GM23248 (cell line): Measurements from ENCODE around the gene ACP2. TPM values are rescaled to one million over a fixed set of nuclear protein-coding genes. Genes with fewer than 3 reads are reported as not detected.

Source experiments
- DNase-seq: peaks from one replicate; pipeline ENCODE4 v3.0.0-alpha.2; 2015
- H2AFZ ChIP-seq: fragments of 200-600 bp; sonication (generic); 2 replicates; pipeline ENCODE4 v1.6.1; 2016; ENCODE audit warnings: antibody characterized with exemption
- H3F3A ChIP-seq: fragments of 200-600 bp; sonication (generic); 2 replicates; pipeline ENCODE4 v1.6.1; 2016; ENCODE audit warnings: mild to moderate bottlenecking, antibody characterized with exemption, mixed run types; ENCODE audit not compliant: insufficient read depth
- H3K27ac ChIP-seq: fragments of 200-600 bp; sonication (generic); 2 replicates; pipeline ENCODE4 v1.5.1; 2016; ENCODE audit warnings: mild to moderate bottlenecking
- H3K27me3 ChIP-seq: fragments of 200-600 bp; sonication (generic); replicated peaks from 2 replicates; pipeline ENCODE4 v1.6.1; 2016; ENCODE audit warnings: mild to moderate bottlenecking; ENCODE audit not compliant: insufficient read depth
- H3K36me3 ChIP-seq: fragments of 200-600 bp; sonication (generic); 2 replicates; pipeline ENCODE4 v1.6.1; 2016; ENCODE audit warnings: low read depth, mild to moderate bottlenecking
- H3K4me1 ChIP-seq: fragments of 200-600 bp; sonication (generic); 2 replicates; pipeline ENCODE4 v1.6.1; 2016; ENCODE audit warnings: mild to moderate bottlenecking; ENCODE audit not compliant: insufficient read depth
- H3K4me2 ChIP-seq: fragments of 200-600 bp; sonication (generic); one replicate; pipeline ENCODE4 v1.6.1; 2016; ENCODE audit warnings: mild to moderate bottlenecking; ENCODE audit not compliant: unreplicated experiment
- H3K4me3 ChIP-seq: fragments of 200-600 bp; sonication (generic); 2 replicates; pipeline ENCODE4 v1.5.1; 2016; ENCODE audit warnings: mild to moderate bottlenecking
- H3K79me2 ChIP-seq: fragments of 200-600 bp; sonication (generic); 2 replicates; pipeline ENCODE4 v1.6.1; 2016; ENCODE audit warnings: mild to moderate bottlenecking; ENCODE audit not compliant: insufficient read depth
- H3K9ac ChIP-seq: fragments of 200-600 bp; sonication (generic); 2 replicates; pipeline ENCODE4 v1.6.1; 2016; ENCODE audit warnings: mild to moderate bottlenecking
- H3K9me2 ChIP-seq: fragments of 200-600 bp; sonication (generic); 2 replicates; pipeline ENCODE4 v1.6.1; 2016; ENCODE audit warnings: mixed run types, mild to moderate bottlenecking, moderate library complexity; ENCODE audit not compliant: insufficient read depth
- H3K9me3 ChIP-seq: fragments of 200-600 bp; sonication (generic); one replicate; pipeline ENCODE4 v1.6.1; 2017; ENCODE audit warnings: low read depth
- H4K20me1 ChIP-seq: fragments of 200-600 bp; sonication (generic); 2 replicates; pipeline ENCODE4 v1.6.0; 2016; ENCODE audit not compliant: insufficient read depth
- EZH2 ChIP-seq: fragments of 200-600 bp; sonication (generic); IDR thresholded peaks from 2 replicates; pipeline ENCODE4 v1.6.1; 2018; ENCODE audit warnings: antibody characterized with exemption, mild to moderate bottlenecking; ENCODE audit not compliant: insufficient read depth, poor library complexity, severe bottlenecking
- EZH2phosphoT487 ChIP-seq: fragments of 200-600 bp; sonication (generic); IDR thresholded peaks from 2 replicates; pipeline ENCODE4 v1.6.1; 2018; ENCODE audit warnings: antibody characterized with exemption, moderate library complexity, mild to moderate bottlenecking, low read depth; ENCODE audit not compliant: insufficient read depth
- WGBS, 2 experiments: methylation state at CpG; one replicate each; pipeline ENCODE4 v1.1.6; 2015 to 2017; ENCODE audit warnings: low lambda C conversion rate in 2 of 2, low coverage in 1 of 2; ENCODE audit errors: missing lambda C conversion rate in 2 of 2; 5-methylcytosine and 5-hydroxymethylcytosine counted together
- in situ Hi-C: fragments of 300-500 bp; cut with MboI; formaldehyde crosslinking; loops from 2 replicates; pipeline ENCODE4 v1.15.0; 2020
- polyA plus RNA-seq: library from polyadenylated mRNA; unstranded; fragments of >200 nt; fragmentation: Nextera tagmentation; extraction: Ambion mirVana; gene quantifications from 2 replicates; pipeline ENCODE4 v1.2.1, GENCODE V29; 2016
- total RNA-seq: library from RNA; depleted of rRNA; stranded (reverse); fragments of >200 nt; shearing (Covaris generic); gene quantifications from 2 replicates; pipeline ENCODE4 v1.2.3, GENCODE V29; 2014

The ACP2 gene
- total and polyA plus RNA-seq, 2 experiments from 2014 or later = 29.0 to 48.4 TPM

GRCh38 chr11:47288066-47288465, 39.5 kb upstream of the ACP2 start:
- in situ Hi-C loops = no loop called here

GRCh38 chr11:47285969-47286770, 37.6 kb upstream of the ACP2 start:
- Histone ChIP-seq H3K4me1 (no peaks in the 10 kb centered on the region), H3K4me2 (no peak overlapping the region), H3K4me3 (no peak overlapping the region), H3K9me2 (no peaks in the 10 kb centered on the region), H3K36me3 (peaks cover 39% of the 10 kb centered on the region; the same call in 1 of the 2 replicates), H3K9ac (no peak overlapping the region), H3K9me3 (no peaks in the 10 kb centered on the region), H4K20me1 (no peaks in the 10 kb centered on the region), H3F3A (no peaks in the 10 kb centered on the region), H2AFZ (no peak overlapping the region), H3K27ac (no peak overlapping the region), H3K79me2 (no peaks in the 10 kb centered on the region), H3K27me3 (no peaks in the 10 kb centered on the region)
- in situ Hi-C loops = no loop called here
- TF ChIP-seq EZH2phosphoT487 (no peak), EZH2 (no peak)
- WGBS, 2 experiments = 94 to 97% methylated on average over 13 of the region's 13 CpGs
- no peak for DNase-seq

More at GRCh38 chr11:47288066-47288465, 39.5 kb upstream of the ACP2 start:
- no peaks in the 10 kb centered on the region for H3K79me2 ChIP-seq
- peaks cover 27% of the 10 kb centered on the region; the same call in 1 of the 2 replicates for H3K36me3 ChIP-seq
- H3K4me2 ChIP-seq = no peak overlapping the region
- H3F3A ChIP-seq = no peaks in the 10 kb centered on the region
- no peak for TF ChIP-seq EZH2
- TF ChIP-seq EZH2phosphoT487 = no peak
- DNase-seq = no peak
- H3K9me2 ChIP-seq = no peaks in the 10 kb centered on the region
- no peaks in the 10 kb centered on the region for H4K20me1 ChIP-seq
- H3K27me3 ChIP-seq = no peaks in the 10 kb centered on the region
- no peaks in the 10 kb centered on the region for H3K4me1 ChIP-seq
- H2AFZ ChIP-seq = no peak overlapping the region
- no peak overlapping the region for H3K27ac ChIP-seq
- H3K4me3 ChIP-seq = no peak overlapping the region
- no peak overlapping the region for H3K9ac ChIP-seq
- H3K9me3 ChIP-seq = no peaks in the 10 kb centered on the region
- WGBS, 2 experiments = 93 to 94% methylated on average over 5 of the region's 5 CpGs

GRCh38 chr11:47284151-47284550, 35.5 kb upstream of the ACP2 start:
- no peak for DNase-seq
- Histone ChIP-seq H3K4me3 (no peak overlapping the region), H3K79me2 (no peaks in the 10 kb centered on the region), H3K36me3 (peaks cover 36% of the 10 kb centered on the region; the same call in 1 of the 2 replicates), H3K9ac (no peak overlapping the region), H3K27ac (no peak overlapping the region), H3K4me2 (no peak overlapping the region), H3F3A (no peaks in the 10 kb centered on the region), H3K9me2 (no peaks in the 10 kb centered on the region), H3K27me3 (no peaks in the 10 kb centered on the region), H4K20me1 (no peaks in the 10 kb centered on the region), H3K4me1 (no peaks in the 10 kb centered on the region), H2AFZ (no peak overlapping the region), H3K9me3 (no peaks in the 10 kb centered on the region)
- in situ Hi-C loops = no loop called here
- WGBS, 2 experiments = 97% methylated on average over 4 of the region's 4 CpGs
- no peak for TF ChIP-seq EZH2phosphoT487
- TF ChIP-seq EZH2 = no peak

GRCh38 chr11:47282462-47282861, 33.8 kb upstream of the ACP2 start:
- H3K79me2 ChIP-seq = no peaks in the 10 kb centered on the region
- no peak overlapping the region for H3K27ac ChIP-seq
- no peaks in the 10 kb centered on the region for H3K9me3 ChIP-seq
- peaks cover 42% of the 10 kb centered on the region; the same call in 1 of the 2 replicates for H3K36me3 ChIP-seq
- DNase-seq = no peak
- no peaks in the 10 kb centered on the region for H3F3A ChIP-seq
- H3K27me3 ChIP-seq = no peaks in the 10 kb centered on the region
- no peak overlapping the region for H3K4me2 ChIP-seq
- no peaks in the 10 kb centered on the region for H3K4me1 ChIP-seq
- H3K9me2 ChIP-seq = no peaks in the 10 kb centered on the region
- 97 to 98% methylated on average over 7 of the region's 7 CpGs for WGBS, 2 experiments
- in situ Hi-C loops = no loop called here
- H3K4me3 ChIP-seq = no peak overlapping the region
- H2AFZ ChIP-seq = no peak overlapping the region
- H4K20me1 ChIP-seq = no peaks in the 10 kb centered on the region
- TF ChIP-seq EZH2 (no peak), EZH2phosphoT487 (no peak)
- no peak overlapping the region for H3K9ac ChIP-seq
